HG03095 (cell line): ENCODE data around the gene CD1B.
"Not testable (repeated sequence)": the region's sequence is repeated elsewhere in the genome, so short reads cannot be mapped to it uniquely, and the experiment has no call there.

ENCODE experiments used
- ATAC-seq: cut with Tn5 transposase; IDR thresholded peaks from one replicate; pipeline ENCODE4 v1.9.1; 2021; ENCODE audit warnings: moderate library complexity; ENCODE audit not compliant: unreplicated experiment

The CD1B gene

GRCh38 chr1:158331481-158332150 lies at the start of gene CD1B:
Gene CD1B, minus strand, starts transcription at chr1:158331531. Its CDS starts 108 bp downstream, at chr1:158331423.
- ATAC-seq = no peak

GRCh38 chr1:158374860-158375259 lies 43.5 kb upstream of the CD1B start:
- no peak for ATAC-seq

GRCh38 chr1:158374101-158374500 lies 42.8 kb upstream of the CD1B start:
- ATAC-seq = not testable (repeated sequence)

- peak; percentile 98 for ATAC-seq
Measured at GRCh38 chr1:158371188-158371953, 40.0 kb upstream of the CD1B start.

- ATAC-seq = no peak
Measured at GRCh38 chr1:158366783-158367182, 35.5 kb upstream of the CD1B start.

DNA sequence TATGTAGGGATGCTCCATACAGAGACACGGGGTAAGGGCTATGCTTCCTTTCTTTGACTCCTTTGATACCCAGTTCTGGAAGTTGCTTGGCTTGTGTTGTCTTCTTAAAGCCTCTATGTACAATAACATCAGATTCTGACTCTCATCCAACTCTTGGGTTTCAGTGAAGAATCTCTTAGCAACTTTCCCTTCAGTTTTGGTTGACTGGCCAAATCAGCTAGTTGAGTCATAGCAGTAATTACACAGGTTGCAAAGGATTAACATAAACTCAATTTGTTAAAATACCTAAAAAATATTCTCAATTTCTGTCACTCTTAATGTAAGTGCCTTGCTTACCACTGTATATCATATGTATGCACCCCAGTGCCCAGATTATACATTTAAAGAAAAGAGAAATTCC lies 31.6 kb upstream of the CD1B start:
- ATAC-seq = no peak

- ATAC-seq = no peak
Measured at GRCh38 chr1:158362482-158362881, 31.2 kb upstream of the CD1B start.

DNA sequence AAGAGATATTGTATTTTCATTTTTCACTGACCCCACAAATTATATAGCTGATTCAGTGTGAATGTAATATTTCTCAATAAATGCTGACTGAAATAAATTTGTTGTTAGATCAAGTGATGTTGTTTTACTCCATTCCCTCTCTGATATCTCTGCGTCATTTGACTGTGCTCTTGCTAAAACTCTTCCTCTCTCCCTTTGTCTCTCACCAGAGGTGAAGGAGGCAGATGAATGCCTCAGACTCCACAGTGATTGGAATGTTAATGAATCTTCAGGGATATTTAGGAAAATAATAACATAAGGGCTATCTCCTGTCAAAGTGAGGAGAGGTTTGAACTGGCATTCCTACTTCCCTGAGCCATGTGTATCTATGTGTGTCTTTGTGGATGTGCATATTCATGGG lies 26.1 kb upstream of the CD1B start:
- ATAC-seq = no peak

GRCh38 chr1:158356616-158357015 lies 25.3 kb upstream of the CD1B start:
- ATAC-seq = no peak

DNA sequence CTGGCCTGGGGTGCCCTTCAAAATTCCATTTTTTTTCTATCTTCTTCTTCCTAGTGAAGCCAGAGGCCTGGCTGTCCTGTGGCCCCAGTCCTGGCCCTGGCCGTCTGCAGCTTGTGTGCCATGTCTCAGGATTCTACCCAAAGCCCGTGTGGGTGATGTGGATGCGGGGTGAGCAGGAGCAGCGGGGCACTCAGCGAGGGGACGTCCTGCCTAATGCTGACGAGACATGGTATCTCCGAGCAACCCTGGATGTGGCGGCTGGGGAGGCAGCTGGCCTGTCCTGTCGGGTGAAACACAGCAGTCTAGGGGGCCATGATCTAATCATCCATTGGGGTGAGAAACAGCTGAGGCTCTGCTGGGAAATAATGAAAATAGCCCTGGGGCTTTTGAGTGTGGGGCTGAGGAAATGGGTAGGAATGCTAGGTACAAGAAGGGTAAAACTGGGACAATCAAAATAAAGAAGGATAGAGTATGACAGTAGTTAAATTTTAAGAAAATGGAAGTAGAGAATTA lies 24.5 kb upstream of the CD1B start:
- no peak for ATAC-seq

DNA sequence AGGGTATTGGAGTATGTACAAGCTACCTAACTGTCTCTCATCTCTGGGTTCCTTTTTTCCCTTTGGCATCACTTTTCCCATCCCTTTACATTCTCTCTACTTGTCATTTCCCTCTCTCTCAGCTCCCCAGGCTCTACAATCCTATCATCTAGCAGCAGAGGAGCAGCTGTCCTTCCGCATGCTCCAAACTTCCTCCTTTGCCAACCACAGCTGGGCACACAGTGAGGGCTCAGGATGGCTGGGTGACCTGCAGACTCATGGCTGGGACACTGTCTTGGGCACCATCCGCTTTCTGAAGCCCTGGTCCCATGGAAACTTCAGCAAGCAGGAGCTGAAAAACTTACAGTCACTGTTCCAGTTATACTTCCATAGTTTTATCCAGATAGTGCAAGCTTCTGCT lies 22.9 kb upstream of the CD1B start:
- ATAC-seq = no peak

DNA sequence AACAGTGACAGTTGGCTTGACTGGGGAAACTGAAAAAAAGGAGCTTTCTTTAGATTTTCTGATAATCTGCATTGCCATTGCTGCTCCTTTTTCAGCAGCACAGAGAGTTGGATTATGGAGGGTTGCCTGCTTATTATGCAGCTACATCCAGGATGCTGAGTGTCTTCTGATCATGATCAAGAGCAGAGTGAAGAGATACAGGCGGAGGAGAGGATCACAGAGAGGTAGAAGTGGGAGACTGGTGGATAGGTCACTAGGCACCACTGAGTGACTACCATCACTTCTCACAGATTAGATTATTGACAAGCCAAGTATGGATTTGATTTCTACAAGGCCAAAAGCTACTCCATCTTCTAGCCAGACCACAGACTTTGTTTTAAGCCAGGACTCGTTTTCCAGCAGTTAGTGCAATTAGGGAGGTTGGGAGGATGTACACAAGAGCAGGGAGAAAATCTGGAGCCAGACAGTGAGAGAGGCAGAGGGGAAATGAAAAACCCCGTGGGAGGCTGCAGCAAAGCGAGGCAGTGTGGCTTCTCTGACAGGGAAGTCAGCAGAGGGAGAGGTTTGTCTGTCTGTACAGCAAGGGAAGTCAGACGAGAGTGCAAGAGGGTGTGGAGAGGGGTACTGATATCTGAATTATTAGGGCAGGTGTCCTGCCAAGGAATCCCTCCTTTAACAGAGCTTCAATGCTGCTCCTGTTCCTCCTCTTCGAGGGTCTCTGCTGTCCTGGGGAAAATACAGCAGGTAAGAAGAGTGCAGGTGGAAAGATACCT lies 22.2 kb upstream of the CD1B start, which contains the start of gene CD1E:
Gene CD1E, plus strand, starts transcription at position 592 of the 773 bp plus-strand sequence. Its CDS starts 95 bp downstream, at position 687.
- ATAC-seq = no peak

GRCh38 chr1:158348946-158349345 lies 17.6 kb upstream of the CD1B start:
- not testable (repeated sequence) for ATAC-seq

DNA sequence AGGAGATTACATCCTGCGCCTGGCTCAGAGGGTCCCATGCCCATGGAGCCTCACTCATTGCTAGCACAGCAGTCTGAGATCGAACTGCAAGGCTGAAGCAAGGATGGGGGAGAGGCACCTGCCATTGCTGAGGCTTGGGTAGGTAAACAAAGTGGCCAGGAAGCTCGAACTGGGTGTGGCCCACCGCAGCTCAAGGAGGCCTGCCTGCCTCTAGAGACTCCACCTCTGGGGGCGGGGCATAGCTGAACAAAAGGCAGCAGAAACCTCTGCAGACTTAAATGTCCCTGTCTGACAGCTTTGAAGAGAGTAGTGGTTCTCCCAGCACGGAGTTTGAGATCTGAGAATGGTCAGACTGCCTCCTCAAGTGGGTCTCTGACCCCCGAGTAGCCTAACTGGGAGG lies 5.1 kb upstream of the CD1B start:
- ATAC-seq = not testable (repeated sequence)

DNA sequence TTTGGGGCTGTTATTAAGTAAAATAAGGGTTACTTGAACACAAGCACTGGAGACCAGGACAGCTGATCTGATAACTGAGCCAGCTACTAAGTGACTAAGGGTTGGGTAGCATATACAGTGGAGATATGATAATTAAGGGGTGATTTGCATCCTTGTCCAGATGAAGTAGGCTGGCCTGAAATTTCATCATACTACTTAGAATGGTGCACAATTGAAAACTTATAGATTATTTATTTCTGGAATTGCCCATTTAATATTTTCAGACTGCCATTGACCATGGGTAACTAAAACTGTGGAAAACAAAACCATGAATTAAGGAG lies 3.8 kb upstream of the CD1B start:
- no peak for ATAC-seq

- no peak for ATAC-seq
Measured at GRCh38 chr1:158334526-158335212, 3.3 kb upstream of the CD1B start.

- ATAC-seq = no peak
Measured at GRCh38 chr1:158333405-158334155, 2.2 kb upstream of the CD1B start.

DNA sequence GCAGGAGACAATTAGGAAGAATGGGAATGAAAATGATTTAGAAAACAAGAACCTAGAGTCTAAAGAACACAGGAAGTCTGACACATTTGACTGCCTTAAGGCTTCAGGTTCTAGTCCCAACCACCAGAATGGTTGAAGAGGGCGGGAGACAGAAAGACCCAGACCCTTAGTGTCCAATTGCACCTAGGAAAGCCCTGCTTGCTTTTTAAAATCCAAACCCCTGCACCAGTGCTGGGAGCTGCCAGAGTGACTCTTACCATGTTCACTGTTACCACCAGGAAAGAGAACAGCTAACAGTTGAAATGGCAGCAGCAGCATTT lies 265 bp downstream of the CD1B start:
- no peak for ATAC-seq

DNA sequence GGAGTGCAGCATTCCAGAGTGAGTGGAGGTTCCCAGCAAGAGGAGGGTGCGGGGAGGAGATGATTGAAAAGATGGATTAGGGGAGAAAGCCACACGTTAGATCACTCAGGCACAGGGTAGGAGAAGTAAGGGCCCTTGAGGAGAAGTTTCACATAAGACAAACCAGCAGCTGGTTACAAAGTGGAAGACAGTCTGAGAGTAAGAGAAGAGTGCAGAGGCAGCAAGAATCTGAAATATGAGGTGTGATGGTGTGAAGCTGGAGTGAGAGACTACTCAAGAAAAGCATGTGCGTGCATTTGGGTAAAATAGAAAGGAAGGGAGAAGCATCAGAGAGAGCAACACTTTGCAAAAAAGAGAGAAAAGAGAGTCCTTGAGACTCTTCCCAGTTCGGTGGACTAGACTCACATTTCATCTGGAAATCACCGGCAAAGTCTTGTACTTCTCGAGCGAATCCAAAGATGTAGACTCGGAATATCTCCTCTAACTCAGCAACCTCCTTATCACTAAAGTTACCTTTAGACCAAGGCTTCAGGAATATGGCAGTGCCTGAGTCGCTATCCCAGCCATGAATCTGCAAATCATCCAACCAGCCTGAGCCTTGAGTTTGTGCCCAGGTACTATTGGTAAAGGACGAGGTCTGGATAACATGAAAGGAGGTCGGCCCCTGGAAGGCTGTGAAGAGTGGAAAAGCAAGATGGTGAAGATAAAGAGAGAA lies 783 bp downstream of the CD1B start:
- no peak for ATAC-seq

DNA sequence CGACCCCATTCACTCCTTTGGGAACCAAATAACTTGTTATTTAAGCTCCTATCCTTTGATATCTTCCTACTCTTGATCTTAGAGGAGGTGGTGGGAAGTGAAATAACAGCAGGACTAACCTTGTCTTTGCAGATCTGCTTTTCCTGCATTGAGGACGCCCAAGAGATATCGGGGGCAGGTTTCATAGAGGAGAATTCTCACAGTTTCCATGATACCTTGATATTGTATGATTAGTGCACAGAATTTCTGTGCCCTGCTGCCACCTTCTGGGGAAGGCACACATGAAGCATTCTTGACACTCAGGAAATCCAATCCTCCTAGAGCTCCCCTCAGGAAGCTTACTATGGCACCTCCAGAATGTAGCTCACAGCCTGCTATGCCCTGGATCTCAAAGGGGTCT lies 1.6 kb downstream of the CD1B start:
- no peak for ATAC-seq
